ENCODE data around the gene LDB1. TPM values are rescaled to one million over a fixed set of nuclear protein-coding genes. Genes with fewer than 3 reads are reported as not detected.

Gene LDB1
- total RNA-seq, 4 donors from 2014 or later = 31.9 to 81.9 (median 54.1) TPM

GRCh38 chr10:102109166-102110116 lies 10.7 kb downstream of the LDB1 start:
- in situ Hi-C loops (cut with MboI; ENCODE audit: low pct_ligation_motif_present in 1 of 4, low pct_unique_long_range_greater_than_20kb in 1 of 4, low sequenced_read_pairs in 3 of 4) = no loop called here
- no peak for DNase-seq
- 91% methylated on average over 4 to 24 of the region's 24 CpGs for WGBS, 2 donors (ENCODE audit: low coverage in 1 of 2)
- H3K9me3 ChIP-seq = no peaks in the 10 kb centered on the region
- H3K4me1 ChIP-seq = peaks cover 15 to 23% (median 18%) of the 10 kb centered on the region in 4 donors
- H3K4me3 ChIP-seq = no peak overlapping the region
- no peak overlapping the region for H3K27ac ChIP-seq
- TF ChIP-seq EP300 (IDR thresholded peaks at IDR 0.05; ENCODE audit: low read depth) = no peak
- TF ChIP-seq POLR2A (IDR thresholded peaks at IDR 0.05) = no peak
- TF ChIP-seq CTCF (IDR thresholded peaks at IDR 0.05) = no peak
- no peak for TF ChIP-seq POLR2AphosphoS5 (IDR thresholded peaks at IDR 0.05)
- H3K27me3 ChIP-seq = no peaks in the 10 kb centered on the region
- peaks cover 0 to 32% (median 15%) of the 10 kb centered on the region in 4 donors for H3K36me3 ChIP-seq
- intact Hi-C loops (cut with DNase I; ENCODE audit: low total_unique reads) = no loop called here

- H3K27ac ChIP-seq = no peak overlapping the region
- no peak for DNase-seq
- H3K36me3 ChIP-seq = peaks cover 0 to 32% (median 15%) of the 10 kb centered on the region in 4 donors
These were observed 13.2 kb downstream of the LDB1 start for GRCh38 chr10:102106998-102107397.

GRCh38 chr10:102102421-102102820 lies 17.7 kb downstream of the LDB1 start:
- Histone ChIP-seq H3K9me3 (no peaks in the 10 kb centered on the region), H3K4me3 (no peak overlapping the region), H3K27ac (no peak overlapping the region), H3K4me1 (no peaks in the 10 kb centered on the region), H3K27me3 (no peaks in the 10 kb centered on the region), H3K36me3 (peaks cover 0 to 1% (median 0%) of the 10 kb centered on the region in 4 donors)
- TF ChIP-seq POLR2AphosphoS5 (IDR thresholded peaks at IDR 0.05) (no peak), POLR2A (IDR thresholded peaks at IDR 0.05) (no peak), CTCF (IDR thresholded peaks at IDR 0.05) (no peak), EP300 (IDR thresholded peaks at IDR 0.05; ENCODE audit: low read depth) (no peak)
- WGBS, 2 donors (ENCODE audit: low coverage in 1 of 2) = 83% methylated on average over 1 of the region's 1 CpG; no CpG with 5 or more reads in 1 of the 2 donors
- no peak for DNase-seq
- intact Hi-C loops (cut with DNase I; ENCODE audit: low total_unique reads) (no loop called here), in situ Hi-C loops (cut with MboI; ENCODE audit: low pct_ligation_motif_present in 1 of 4, low pct_unique_long_range_greater_than_20kb in 1 of 4, low sequenced_read_pairs in 3 of 4) (no loop called here)

More at GRCh38 chr10:102106998-102107397, 13.2 kb downstream of the LDB1 start:
- no peak for TF ChIP-seq POLR2A (IDR thresholded peaks at IDR 0.05)
- no peak for TF ChIP-seq POLR2AphosphoS5 (IDR thresholded peaks at IDR 0.05)
- TF ChIP-seq EP300 (IDR thresholded peaks at IDR 0.05; ENCODE audit: low read depth) = no peak
- TF ChIP-seq CTCF (IDR thresholded peaks at IDR 0.05) = no peak
- WGBS, 2 donors (ENCODE audit: low coverage in 1 of 2) = 73% methylated on average over 2 of the region's 2 CpGs; no CpG with 5 or more reads in 1 of the 2 donors
- H3K4me3 ChIP-seq = no peak overlapping the region
- intact Hi-C loops (cut with DNase I; ENCODE audit: low total_unique reads) (no loop called here), in situ Hi-C loops (cut with MboI; ENCODE audit: low pct_ligation_motif_present in 1 of 4, low pct_unique_long_range_greater_than_20kb in 1 of 4, low sequenced_read_pairs in 3 of 4) (no loop called here)
- H3K27me3 ChIP-seq = no peaks in the 10 kb centered on the region
- no peaks in the 10 kb centered on the region for H3K9me3 ChIP-seq
- peaks cover 0 to 1% (median 0%) of the 10 kb centered on the region in 4 donors for H3K4me1 ChIP-seq

- Histone ChIP-seq H3K4me3 (no peak overlapping the region), H3K27ac (no peak overlapping the region), H3K36me3 (no peaks in the 10 kb centered on the region), H3K9me3 (no peaks in the 10 kb centered on the region), H3K4me1 (no peaks in the 10 kb centered on the region), H3K27me3 (no peaks in the 10 kb centered on the region)
- in situ Hi-C loops (cut with MboI; ENCODE audit: low pct_ligation_motif_present in 1 of 4, low pct_unique_long_range_greater_than_20kb in 1 of 4, low sequenced_read_pairs in 3 of 4) (no loop called here), intact Hi-C loops (cut with DNase I; ENCODE audit: low total_unique reads) (no loop called here)
- TF ChIP-seq EP300 (IDR thresholded peaks at IDR 0.05; ENCODE audit: low read depth) (no peak), CTCF (IDR thresholded peaks at IDR 0.05) (no peak), POLR2AphosphoS5 (IDR thresholded peaks at IDR 0.05) (no peak), POLR2A (IDR thresholded peaks at IDR 0.05) (no peak)
- DNase-seq = no peak
- WGBS, 2 donors (ENCODE audit: low coverage in 1 of 2) = 94% methylated on average over 5 of the region's 5 CpGs; no CpG with 5 or more reads in 1 of the 2 donors
These were observed 19.0 kb downstream of the LDB1 start for GRCh38 chr10:102101152-102101551.
